Measurements from ENCODE around the gene DNAJC30. TPM values are rescaled to one million over a fixed set of nuclear protein-coding genes. Genes with fewer than 3 reads are reported as not detected.

DNAJC30 gene
- total RNA-seq, 1 experiment from 2014 or later = 2.9 TPM

- Histone ChIP-seq H4K20me1 (ENCODE audit: low read length) (no peaks in the 10 kb centered on the region), H3K27ac (ENCODE audit: low read length) (no peak overlapping the region), H3K4me3 (ENCODE audit: low read length) (no peak overlapping the region), H3K9me2 (replicated peaks; ENCODE audit: low read length) (no peaks in the 10 kb centered on the region), H3K79me2 (ENCODE audit: low read length) (no peaks in the 10 kb centered on the region), H3K9me3 (ENCODE audit: low read length) (no peaks in the 10 kb centered on the region), H3F3A (ENCODE audit: low read length, unreplicated experiment) (no peaks in the 10 kb centered on the region), H3K4me1 (ENCODE audit: insufficient read depth, low read length) (peaks cover 6% of the 10 kb centered on the region; the same call in 1 of the 2 replicates), H3K9ac (ENCODE audit: low read length) (no peak overlapping the region), H2AFZ (ENCODE audit: low read length) (no peak overlapping the region), H3K36me3 (ENCODE audit: low read depth, low read length) (no peaks in the 10 kb centered on the region), H3K4me2 (ENCODE audit: low read length) (no peak overlapping the region), H3K27me3 (ENCODE audit: low read length) (no peaks in the 10 kb centered on the region)
- intact Hi-C loops (cut with micrococcal nuclease) = no loop called here
- TF ChIP-seq EZH2phosphoT487 (IDR thresholded peaks at IDR 0.05; ENCODE audit: borderline replicate concordance, low read length) (no peak), CTCF (conservative IDR thresholded peaks at IDR 0.05; ENCODE audit: low read depth, low read length) (no peak), EZH2 (IDR thresholded peaks at IDR 0.05; ENCODE audit: low read length, unreplicated experiment) (no peak)
- ChIA-PET POLR2A (ENCODE audit: unreplicated experiment) (no interaction called here), CTCF (no interaction called here)
- DNase-seq = no peak
- no peak for ATAC-seq
- BruUV-seq (replicated peaks) = no TSS peak
Observed at GRCh38 chr7:73730485-73730884, 47.2 kb upstream of the DNAJC30 start.

GRCh38 chr7:73728551-73728950, 45.3 kb upstream of the DNAJC30 start:
- no peaks in the 10 kb centered on the region for H4K20me1 ChIP-seq (ENCODE audit: low read length)
- no TSS peak for BruUV-seq (replicated peaks)
- no peak for DNase-seq
- no peak overlapping the region for H3K4me3 ChIP-seq (ENCODE audit: low read length)
- H2AFZ ChIP-seq (ENCODE audit: low read length) = no peak overlapping the region
- H3K79me2 ChIP-seq (ENCODE audit: low read length) = no peaks in the 10 kb centered on the region
- no peaks in the 10 kb centered on the region for H3K27me3 ChIP-seq (ENCODE audit: low read length)
- intact Hi-C loops (cut with micrococcal nuclease) = no loop called here
- no peaks in the 10 kb centered on the region for H3K4me1 ChIP-seq (ENCODE audit: insufficient read depth, low read length)
- no peak overlapping the region for H3K4me2 ChIP-seq (ENCODE audit: low read length)
- CTCF ChIA-PET = interaction anchor here (0.8 kb wide), 1 partner anchor 122 kb away, joined by 5 read pairs; no protein-coding TSS in a partner anchor
- H3F3A ChIP-seq (ENCODE audit: low read length, unreplicated experiment) = no peaks in the 10 kb centered on the region
- no peaks in the 10 kb centered on the region for H3K36me3 ChIP-seq (ENCODE audit: low read depth, low read length)
- H3K27ac ChIP-seq (ENCODE audit: low read length) = no peak overlapping the region
- H3K9me2 ChIP-seq (replicated peaks; ENCODE audit: low read length) = no peaks in the 10 kb centered on the region
- H3K9ac ChIP-seq (ENCODE audit: low read length) = no peak overlapping the region
- POLR2A ChIA-PET (ENCODE audit: unreplicated experiment) = interaction anchor here (0.6 kb wide), 1 partner anchor 122 kb away, joined by 3 read pairs; no protein-coding TSS in a partner anchor
- TF ChIP-seq EZH2 (IDR thresholded peaks at IDR 0.05; ENCODE audit: low read length, unreplicated experiment) (no peak), EZH2phosphoT487 (IDR thresholded peaks at IDR 0.05; ENCODE audit: borderline replicate concordance, low read length) (no peak), CTCF (conservative IDR thresholded peaks at IDR 0.05; ENCODE audit: low read depth, low read length) (no peak)
- ATAC-seq = no peak
- no peaks in the 10 kb centered on the region for H3K9me3 ChIP-seq (ENCODE audit: low read length)

- TF ChIP-seq CTCF (conservative IDR thresholded peaks at IDR 0.05; ENCODE audit: low read depth, low read length) (no peak), EZH2phosphoT487 (IDR thresholded peaks at IDR 0.05; ENCODE audit: borderline replicate concordance, low read length) (no peak), EZH2 (IDR thresholded peaks at IDR 0.05; ENCODE audit: low read length, unreplicated experiment) (no peak)
- H3K9ac ChIP-seq (ENCODE audit: low read length) = no peak overlapping the region
- no peaks in the 10 kb centered on the region for H3K36me3 ChIP-seq (ENCODE audit: low read depth, low read length)
- no peaks in the 10 kb centered on the region for H3K4me1 ChIP-seq (ENCODE audit: insufficient read depth, low read length)
- intact Hi-C loops (cut with micrococcal nuclease) = no loop called here
- H3K4me3 ChIP-seq (ENCODE audit: low read length) = no peak overlapping the region
- no peaks in the 10 kb centered on the region for H3K9me2 ChIP-seq (replicated peaks; ENCODE audit: low read length)
- H4K20me1 ChIP-seq (ENCODE audit: low read length) = no peaks in the 10 kb centered on the region
- H3F3A ChIP-seq (ENCODE audit: low read length, unreplicated experiment) = no peaks in the 10 kb centered on the region
- H3K79me2 ChIP-seq (ENCODE audit: low read length) = no peaks in the 10 kb centered on the region
- POLR2A ChIA-PET (ENCODE audit: unreplicated experiment) = no interaction called here
- CTCF ChIA-PET = no interaction called here
- ATAC-seq = no peak
- no peaks in the 10 kb centered on the region for H3K27me3 ChIP-seq (ENCODE audit: low read length)
- no peak for DNase-seq
- H2AFZ ChIP-seq (ENCODE audit: low read length) = no peak overlapping the region
- no TSS peak for BruUV-seq (replicated peaks)
- no peak overlapping the region for H3K27ac ChIP-seq (ENCODE audit: low read length)
- H3K4me2 ChIP-seq (ENCODE audit: low read length) = no peak overlapping the region
- no peaks in the 10 kb centered on the region for H3K9me3 ChIP-seq (ENCODE audit: low read length)
Observed at GRCh38 chr7:73727952-73728351, 44.7 kb upstream of the DNAJC30 start.

Measured in PC-3 (cell line).